Measurements from ENCODE around the gene TBCD.
A peak's percentile ranks its signal among the peaks of the same experiment; 100 is the strongest.
"Not testable (repeated sequence)": the region's sequence is repeated elsewhere in the genome, so short reads cannot be mapped to it uniquely, and the experiment has no call there.

Gene TBCD

GRCh38 chr17:82941021-82942001 lies 189.4 kb downstream of the TBCD start:
- no peak for DNase-seq

GRCh38 chr17:82942166-82943130 lies 190.6 kb downstream of the TBCD start:
- DNase-seq, result no peak

DNA sequence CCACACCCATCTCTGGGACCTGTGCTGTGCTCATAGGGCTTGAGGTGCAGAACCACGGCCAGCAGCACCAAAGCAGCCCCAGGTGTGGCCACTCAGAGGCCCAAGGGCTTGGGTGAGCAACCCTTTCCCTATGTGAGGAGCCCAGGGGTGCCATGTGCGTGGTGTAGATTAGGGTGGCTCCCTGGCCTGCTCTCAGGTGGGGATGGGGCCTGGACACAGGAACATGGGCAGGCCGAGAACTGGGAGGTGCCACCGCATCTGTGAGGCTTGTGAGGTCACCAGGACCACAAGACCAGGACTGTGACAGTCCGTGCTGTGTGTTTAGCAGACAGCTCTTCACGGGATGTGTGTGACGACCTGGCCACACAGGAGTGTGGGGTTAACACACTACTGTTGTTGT lies 191.5 kb downstream of the TBCD start:
- no peak for DNase-seq

DNA sequence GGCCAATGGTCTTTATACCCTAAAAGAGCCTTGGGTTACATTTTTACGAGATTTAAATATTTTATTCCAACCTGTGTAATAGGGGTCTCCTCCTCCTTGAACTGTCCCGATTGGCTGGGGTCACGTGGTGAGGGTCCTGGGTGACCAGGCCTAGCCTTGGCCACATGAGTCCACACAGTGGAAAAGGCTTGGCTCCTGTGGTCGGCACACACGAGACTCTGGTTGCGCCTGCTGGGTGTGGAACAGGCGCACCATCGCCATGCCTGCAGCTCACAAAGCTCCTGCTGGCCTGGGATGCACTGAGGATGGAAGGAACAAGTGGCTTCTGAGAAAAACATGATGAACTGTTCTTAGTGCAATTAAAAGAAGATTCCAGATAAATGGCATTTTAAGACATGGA lies 191.9 kb downstream of the TBCD start:
- DNase-seq, result no peak

GRCh38 chr17:82944990-82945389 lies 193.1 kb downstream of the TBCD start:
- DNase-seq, result no peak

DNA sequence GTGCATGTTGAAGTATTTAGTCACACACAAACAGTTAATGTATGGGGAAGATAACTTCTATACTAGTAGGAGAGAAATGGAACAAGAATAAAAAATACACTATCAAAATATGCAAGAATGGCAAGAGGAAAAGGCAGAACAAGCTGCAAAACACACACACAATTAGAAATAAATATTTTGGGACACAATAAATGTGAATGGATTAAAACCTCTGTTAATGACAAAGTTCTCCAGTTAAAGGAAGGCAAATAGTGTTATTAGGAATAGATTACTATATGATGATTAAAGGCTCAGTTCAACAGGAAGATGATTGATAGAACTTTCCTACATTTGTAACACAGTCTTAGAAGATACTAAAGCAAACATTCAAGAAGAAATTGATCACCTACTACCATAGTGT lies 194.2 kb downstream of the TBCD start:
- DNase-seq, result no peak

GRCh38 chr17:82947051-82947991 lies 195.5 kb downstream of the TBCD start:
- no peak for DNase-seq

GRCh38 chr17:82948081-82948511 lies 196.2 kb downstream of the TBCD start:
- DNase-seq, result no peak

GRCh38 chr17:82948957-82949356 lies 197.1 kb downstream of the TBCD start:
- no peak for DNase-seq

GRCh38 chr17:82949361-82949760 lies 197.5 kb downstream of the TBCD start:
- no peak for DNase-seq

- no peak for DNase-seq
Observed at GRCh38 chr17:82949984-82950383, 198.1 kb downstream of the TBCD start.

DNA sequence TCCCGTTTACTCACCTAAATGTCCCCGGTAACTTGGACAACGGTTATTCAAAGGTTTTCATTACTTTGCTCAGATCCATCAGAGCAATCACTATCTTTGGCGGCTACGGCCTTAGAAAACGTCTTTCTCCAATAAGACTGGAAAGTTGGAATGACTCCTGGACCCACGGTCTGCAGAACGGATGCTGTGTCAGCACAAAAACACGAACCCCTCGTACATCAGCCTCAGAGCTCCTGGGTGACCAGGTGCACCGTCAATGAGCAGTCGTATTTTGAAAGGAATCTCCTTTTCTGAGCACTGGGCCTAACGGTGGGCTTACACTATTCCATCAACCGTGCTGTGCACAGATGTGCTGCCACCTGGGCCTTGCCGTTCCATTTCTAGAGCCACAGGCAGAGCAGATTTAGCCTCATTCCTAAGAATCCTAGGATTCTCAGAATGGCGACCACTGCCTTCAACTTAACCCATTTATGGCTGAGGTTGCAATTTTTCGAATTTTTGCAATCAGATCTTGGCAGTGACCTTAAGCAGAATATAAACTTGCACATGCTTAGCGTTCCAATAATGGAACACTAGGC lies 198.7 kb downstream of the TBCD start:
- DNase-seq, result no peak

- no peak for DNase-seq
Observed at GRCh38 chr17:82952019-82952418, 200.2 kb downstream of the TBCD start.

GRCh38 chr17:82955106-82955505 lies 203.2 kb downstream of the TBCD start:
- not testable (repeated sequence) for DNase-seq

GRCh38 chr17:82955627-82956026 lies 203.8 kb downstream of the TBCD start:
- not testable (repeated sequence) for DNase-seq

GRCh38 chr17:82956146-82956725 lies 204.4 kb downstream of the TBCD start:
- no peak for DNase-seq

DNA sequence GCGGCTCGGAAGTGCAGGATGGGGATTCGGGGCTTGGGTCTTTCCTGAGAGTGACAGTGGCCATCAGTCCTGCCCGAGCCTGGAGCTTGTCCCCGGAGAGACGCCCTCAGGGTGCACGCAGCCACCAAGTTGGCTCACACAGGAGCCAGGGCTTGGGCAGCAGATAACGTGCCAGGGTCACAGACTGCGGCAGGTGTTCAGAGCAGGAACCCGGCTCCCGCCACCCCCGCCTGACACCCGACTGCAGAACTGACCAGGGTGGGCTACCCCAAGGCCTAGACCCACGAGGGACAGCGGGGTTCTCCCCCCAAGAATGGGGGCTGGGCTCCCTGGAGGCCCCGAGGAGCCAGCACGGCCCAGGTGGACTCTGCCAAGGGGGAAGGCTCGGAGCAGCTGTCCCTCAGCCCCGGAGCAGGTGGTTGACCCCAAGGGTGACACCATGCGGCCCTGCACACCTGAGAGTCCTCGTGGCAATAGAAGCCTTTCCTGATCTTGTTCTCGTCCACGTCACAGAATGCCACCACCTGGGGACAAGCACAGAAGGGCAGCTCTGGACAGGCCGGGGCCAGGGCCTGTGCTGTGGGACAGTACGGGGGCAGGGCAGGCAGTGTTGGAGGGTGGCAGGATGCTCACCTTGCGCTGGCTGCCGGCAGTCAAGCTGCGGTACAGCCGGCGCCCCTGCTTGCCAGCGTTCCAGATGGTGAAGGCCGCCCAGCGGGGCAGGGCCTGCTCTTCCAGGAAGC lies 205.0 kb downstream of the TBCD start:
- peak; percentile 85 for DNase-seq

GRCh38 chr17:82957469-82957795 lies 205.6 kb downstream of the TBCD start:
- no peak for DNase-seq

- no peak for DNase-seq
Observed at GRCh38 chr17:82957961-82958561, 206.2 kb downstream of the TBCD start.

GRCh38 chr17:82959242-82959930 lies 207.5 kb downstream of the TBCD start:
- DNase-seq, result no peak

All from NCI-H2171 treated with DMSO at 0.1 percent for 48 hours (cell line).